IMR-90 (cell line): ENCODE measurements around the gene DGKZ. TPM values are rescaled to one million over a fixed set of nuclear protein-coding genes. Genes with fewer than 3 reads are reported as not detected.

Source experiments
- ATAC-seq: fragments of 200-7000 bp; cut with Tn5 transposase; 2 replicates; pipeline ENCODE4 v1.9.1; 2020; ENCODE audit warnings: low read depth, mild to moderate bottlenecking, moderate library complexity
- Bru-seq: library from RNA; stranded (reverse); fragments of 400-500 nt; gene quantifications from one replicate; lab custom pipeline; 2021; lab: Mats Ljungman, UMichigan
- BruChase-seq, 2 experiments: library from RNA; stranded (reverse); fragments of 400-500 nt; gene quantifications; one replicate each; lab custom pipeline; 2021; lab: Mats Ljungman, UMichigan
- BruUV-seq: library from RNA; stranded (reverse); fragments of 400-500 nt; replicated peaks from 2 replicates; lab custom pipeline; 2021; lab: Mats Ljungman, UMichigan
- CTCF ChIA-PET: fragments of 300-600 bp; formaldehyde crosslinking; extraction: SDS; loops from one replicate; lab custom pipeline; 2021; ENCODE audit warnings: antibody characterized with exemption; lab: Yijun Ruan, JAX
- POLR2A ChIA-PET: fragments of 300-600 bp; sonication (Branson Sonifier 250); formaldehyde crosslinking; loops from one replicate; lab custom pipeline; 2022; ENCODE audit warnings: antibody characterized with exemption; ENCODE audit not compliant: unreplicated experiment; lab: Charles Lee
- DNase-seq: peaks from one replicate; pipeline ENCODE4 v3.0.0; 2013
- H2AFZ ChIP-seq: replicated peaks from 2 replicates; pipeline ENCODE3; 2013; ENCODE audit warnings: low read length, mild to moderate bottlenecking; ENCODE audit not compliant: poor library complexity
- H2AK5ac ChIP-seq: 2 replicates; pipeline ENCODE4 v1.6.1; 2013; ENCODE audit warnings: low read depth, low read length, inconsistent platforms
- H2AK9ac ChIP-seq: replicated peaks from 2 replicates; pipeline ENCODE3; 2013; ENCODE audit warnings: mild to moderate bottlenecking, low read depth, low read length, moderate library complexity; ENCODE audit not compliant: poor library complexity
- H2BK120ac ChIP-seq: 2 replicates; pipeline ENCODE4 v1.6.1; 2013; ENCODE audit warnings: low read depth, low read length, inconsistent platforms
- H2BK15ac ChIP-seq: 3 replicates; pipeline ENCODE4 v1.6.1; 2013; ENCODE audit warnings: low read depth, low read length, inconsistent platforms
- H2BK20ac ChIP-seq: 2 replicates; pipeline ENCODE4 v1.6.1; 2013; ENCODE audit warnings: low read depth, mild to moderate bottlenecking, inconsistent platforms, low read length, moderate library complexity
- H2BK5ac ChIP-seq: 2 replicates; pipeline ENCODE4 v1.6.1; 2013; ENCODE audit warnings: mild to moderate bottlenecking, low read depth, low read length, inconsistent platforms; ENCODE audit not compliant: poor library complexity, severe bottlenecking
- H3K14ac ChIP-seq: replicated peaks from 2 replicates; pipeline ENCODE4 v1.6.1; 2013; ENCODE audit warnings: low read depth, low read length, inconsistent platforms
- H3K18ac ChIP-seq: 2 replicates; pipeline ENCODE4 v1.6.1; 2013; ENCODE audit warnings: low read depth, low read length, control low read depth
- H3K23ac ChIP-seq: 2 replicates; pipeline ENCODE4 v1.6.1; 2013; ENCODE audit warnings: low read depth, low read length, inconsistent platforms
- H3K27ac ChIP-seq: 2 replicates; pipeline ENCODE4 v1.5.1; 2013; ENCODE audit warnings: mild to moderate bottlenecking, control low read depth, low read length; ENCODE audit not compliant: insufficient read depth
- H3K27me3 ChIP-seq: 2 replicates; pipeline ENCODE4 v1.6.1; 2013; ENCODE audit warnings: low read length; ENCODE audit not compliant: control insufficient read depth, insufficient read depth
- H3K36me3 ChIP-seq: 2 replicates; pipeline ENCODE4 v1.6.1; 2013; ENCODE audit warnings: low read length, mixed read lengths; ENCODE audit not compliant: control insufficient read depth, insufficient read depth
- H3K4ac ChIP-seq: 2 replicates; pipeline ENCODE4 v1.6.1; 2013; ENCODE audit warnings: low read depth, low read length, inconsistent platforms
- H3K4me1 ChIP-seq: 2 replicates; pipeline ENCODE4 v1.6.1; 2013; ENCODE audit warnings: low read length, mixed read lengths; ENCODE audit not compliant: control insufficient read depth, insufficient read depth
- H3K4me2 ChIP-seq: 2 replicates; pipeline ENCODE4 v1.6.1; 2013; ENCODE audit warnings: low read depth, mild to moderate bottlenecking, control low read depth, low read length, moderate library complexity
- H3K4me3 ChIP-seq: 2 replicates; pipeline ENCODE4 v1.5.1; 2013; ENCODE audit warnings: low read depth, mild to moderate bottlenecking, control low read depth, low read length, moderate library complexity; ENCODE audit not compliant: insufficient read depth
- H3K56ac ChIP-seq: 2 replicates; pipeline ENCODE4 v1.6.1; 2013; ENCODE audit warnings: low read length, inconsistent platforms; ENCODE audit not compliant: insufficient read depth; ENCODE audit errors: extremely low read depth
- H3K79me1 ChIP-seq, 2 experiments: 2 replicates each; pipeline ENCODE4 v1.6.1; 2013; ENCODE audit warnings: low read length in 2 of 2, inconsistent platforms in 1 of 2, low read depth in 1 of 2
- H3K9ac ChIP-seq: 2 replicates; pipeline ENCODE4 v1.6.1; 2013; ENCODE audit warnings: low read depth, low read length, control low read depth
- H3K9me1 ChIP-seq: 2 replicates; pipeline ENCODE4 v1.6.1; 2013; ENCODE audit warnings: low read length, inconsistent platforms; ENCODE audit not compliant: insufficient read depth
- H3K9me3 ChIP-seq: 2 replicates; pipeline ENCODE4 v1.6.1; 2013; ENCODE audit warnings: low read length; ENCODE audit not compliant: control insufficient read depth, insufficient read depth
- H4K20me1 ChIP-seq: 2 replicates; pipeline ENCODE4 v1.6.1; 2013; ENCODE audit warnings: low read length, inconsistent platforms; ENCODE audit not compliant: insufficient read depth
- H4K5ac ChIP-seq: 2 replicates; pipeline ENCODE4 v1.6.1; 2013; ENCODE audit warnings: mild to moderate bottlenecking, low read depth, low read length, control low read depth
- H4K8ac ChIP-seq, 2 experiments: 2 replicates each; pipeline ENCODE4 v1.6.1; 2013; ENCODE audit warnings: low read depth in 2 of 2, low read length in 2 of 2, control low read depth in 1 of 2, inconsistent platforms in 1 of 2
- H4K91ac ChIP-seq: 2 replicates; pipeline ENCODE4 v1.6.1; 2013; ENCODE audit warnings: low read depth, low read length, inconsistent platforms; ENCODE audit not compliant: insufficient read depth
- BHLHE40 ChIP-seq: fragments of 150-350 bp; IDR thresholded peaks from 2 replicates; pipeline ENCODE4 v1.6.1; 2016; ENCODE audit warnings: mild to moderate bottlenecking, low read depth, low read length
- MAFK ChIP-seq: IDR thresholded peaks from 2 replicates; pipeline ENCODE4 v1.6.1; 2012; ENCODE audit warnings: low read depth, low read length, improper control_type of control experiment
- MAZ ChIP-seq: IDR thresholded peaks from 2 replicates; pipeline ENCODE4 v1.6.1; 2012; ENCODE audit warnings: low read depth, mild to moderate bottlenecking, low read length, improper control_type of control experiment, moderate library complexity, borderline replicate concordance
- MXI1 ChIP-seq: IDR thresholded peaks from 2 replicates; pipeline ENCODE4 v1.6.1; 2012; ENCODE audit warnings: low read depth, mild to moderate bottlenecking, low read length, moderate library complexity, borderline replicate concordance
- RAD21 ChIP-seq: IDR thresholded peaks from 2 replicates; pipeline ENCODE4 v1.6.1; 2012; ENCODE audit warnings: low read length, improper control_type of control experiment
- SMC3 ChIP-seq: fragments of 150-350 bp; IDR thresholded peaks from 2 replicates; pipeline ENCODE4 v1.6.1; 2016; ENCODE audit warnings: low read depth, mild to moderate bottlenecking, antibody characterized with exemption, low read length, moderate library complexity
- WGBS, 2 experiments: methylation state at CpG; one replicate each; pipeline versions ENCODE4 v1.1.5 to v1.1.7; 2013; ENCODE audit warnings: missing lambda C conversion rate in 2 of 2; ENCODE audit not compliant: insufficient read length in 1 of 2; ENCODE audit errors: extremely low coverage in 2 of 2; 5-methylcytosine and 5-hydroxymethylcytosine counted together
- dilution Hi-C: fragments of 300-500 bp; cut with HindIII; formaldehyde crosslinking; loops from one replicate; pipeline ENCODE4 v1.14.3; 2018; ENCODE audit warnings: low sequenced_read_pairs; ENCODE audit not compliant: unreplicated experiment
- in situ Hi-C: fragments of 300-500 bp; cut with MboI; formaldehyde crosslinking; loops from 3 replicates; pipeline ENCODE4 v1.14.3; 2019; ENCODE audit warnings: low sequenced_read_pairs, inconsistent platforms, mixed read lengths
- intact Hi-C: fragments of 100-400 bp; cut with micrococcal nuclease; formaldehyde crosslinking; loops from 2 replicates; pipeline ENCODE4 v1.10.0; 2022
- long read RNA-seq: library from polyadenylated mRNA; unstranded; transcript quantifications from one replicate; pipeline ENCODE4 v2.0.0, GENCODE V29; 2021; ENCODE audit not compliant: unreplicated experiment
- polyA plus RNA-seq, 3 experiments: library from polyadenylated mRNA; depleted of rRNA; stranded (reverse); fragments of >200 nt; gene quantifications; 2 replicates each; pipeline ENCODE4 v1.2.3, GENCODE V29; 2012; ENCODE audit warnings: low replicate concordance in 1 of 3
- total RNA-seq: library from RNA; depleted of rRNA; stranded (reverse); fragments of >200 nt; gene quantifications from 2 replicates; pipeline ENCODE4 v1.2.3, GENCODE V29; 2012; rRNA removed
- TF ChIP-seq, protein P1 (sequence below): conservative IDR thresholded peaks from 2 replicates; pipeline ENCODE4 v1.5.1; 2012; ENCODE audit warnings: mild to moderate bottlenecking, low read depth, low read length, improper control_type of control experiment
- TF ChIP-seq, protein P2 (sequence below): fragments of 150-350 bp; IDR thresholded peaks from 2 replicates; pipeline ENCODE4 v1.6.1; 2017; ENCODE audit warnings: mild to moderate bottlenecking, antibody characterized with exemption, low read length, low read depth

Gene DGKZ, protein sequence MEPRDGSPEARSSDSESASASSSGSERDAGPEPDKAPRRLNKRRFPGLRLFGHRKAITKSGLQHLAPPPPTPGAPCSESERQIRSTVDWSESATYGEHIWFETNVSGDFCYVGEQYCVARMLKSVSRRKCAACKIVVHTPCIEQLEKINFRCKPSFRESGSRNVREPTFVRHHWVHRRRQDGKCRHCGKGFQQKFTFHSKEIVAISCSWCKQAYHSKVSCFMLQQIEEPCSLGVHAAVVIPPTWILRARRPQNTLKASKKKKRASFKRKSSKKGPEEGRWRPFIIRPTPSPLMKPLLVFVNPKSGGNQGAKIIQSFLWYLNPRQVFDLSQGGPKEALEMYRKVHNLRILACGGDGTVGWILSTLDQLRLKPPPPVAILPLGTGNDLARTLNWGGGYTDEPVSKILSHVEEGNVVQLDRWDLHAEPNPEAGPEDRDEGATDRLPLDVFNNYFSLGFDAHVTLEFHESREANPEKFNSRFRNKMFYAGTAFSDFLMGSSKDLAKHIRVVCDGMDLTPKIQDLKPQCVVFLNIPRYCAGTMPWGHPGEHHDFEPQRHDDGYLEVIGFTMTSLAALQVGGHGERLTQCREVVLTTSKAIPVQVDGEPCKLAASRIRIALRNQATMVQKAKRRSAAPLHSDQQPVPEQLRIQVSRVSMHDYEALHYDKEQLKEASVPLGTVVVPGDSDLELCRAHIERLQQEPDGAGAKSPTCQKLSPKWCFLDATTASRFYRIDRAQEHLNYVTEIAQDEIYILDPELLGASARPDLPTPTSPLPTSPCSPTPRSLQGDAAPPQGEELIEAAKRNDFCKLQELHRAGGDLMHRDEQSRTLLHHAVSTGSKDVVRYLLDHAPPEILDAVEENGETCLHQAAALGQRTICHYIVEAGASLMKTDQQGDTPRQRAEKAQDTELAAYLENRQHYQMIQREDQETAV
- 43.0 and 46.8 TPM in 2 replicates for total RNA-seq
- polyA plus RNA-seq (2012; rRNA removed): 62.0 and 68.0 TPM in 2 replicates
- polyA plus RNA-seq (2012; cell fraction: cytosol; rRNA removed): 52.8 and 75.7 TPM in 2 replicates
- polyA plus RNA-seq (2012; cell fraction: nucleus; rRNA removed; ENCODE audit: low replicate concordance): 126 and 364 TPM in 2 replicates
- Bru-seq, nascent RNA: percentile 56 among the genes with signal in this experiment
- percentile 69 among the genes with signal in this experiment for BruChase-seq, experiment 1, labeled RNA remaining after a 6-hour chase
- BruChase-seq, experiment 2, labeled RNA remaining after a 2-hour chase: percentile 64 among the genes with signal in this experiment
- long read RNA-seq, partial matches to known transcripts: 17 of 28 reads
- long read RNA-seq, other reads (novel, unspliced or antisense): 7 of 28 reads

DNA sequence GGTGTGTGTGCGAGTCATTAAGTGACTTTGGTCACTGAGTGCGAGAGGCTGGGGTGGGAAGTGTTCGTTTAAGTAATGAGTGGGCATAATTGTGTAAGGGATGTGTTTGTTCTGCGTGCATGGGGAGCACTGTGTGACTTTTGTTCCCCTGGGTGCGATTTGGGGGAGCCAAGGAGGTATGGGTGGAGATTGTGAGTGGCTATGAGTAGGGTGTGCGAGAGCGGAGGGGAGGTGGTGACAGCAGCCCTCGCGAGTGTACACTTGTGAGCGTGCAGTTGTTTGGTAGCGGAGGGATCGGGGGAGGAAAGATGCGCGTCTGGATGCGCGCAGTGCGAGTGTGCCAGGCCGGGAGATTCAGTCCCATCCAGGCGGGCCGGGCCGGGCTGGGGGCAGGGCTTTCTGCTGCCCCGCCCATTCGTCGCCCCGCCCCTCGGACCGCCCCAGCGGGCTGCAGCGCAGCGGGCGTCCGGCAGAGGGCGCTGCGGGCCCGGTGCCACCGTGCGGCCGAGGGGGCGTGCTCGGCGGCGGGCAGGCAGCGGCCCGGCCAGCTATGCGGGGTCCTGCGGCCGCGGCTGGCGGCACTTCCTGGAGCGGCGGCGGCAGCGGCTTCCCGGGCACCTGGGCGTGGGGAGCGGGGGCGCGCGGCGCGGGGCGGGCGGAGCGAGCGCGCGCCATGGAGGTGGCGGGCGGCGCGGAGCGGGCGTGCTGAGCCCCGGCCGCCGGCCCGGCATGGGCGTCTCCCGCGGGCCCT, at the start of gene DGKZ:
TSS of gene DGKZ (plus strand) at position 578 of the 751 bp plus-strand sequence. CDS start 197 bp downstream, outside the sequence.
- in situ Hi-C loops: no loop called here
- H3K79me1 ChIP-seq: peaks cover 21 to 48% of the 10 kb centered on the region in 2 experiments
- ChIA-PET CTCF (interaction anchor here (0.6 to 1.0 kb wide), 4 partner anchors 14 to 320 kb away, joined by 5 to 6 read pairs (median 6); no protein-coding TSS in a partner anchor), POLR2A (no interaction called here)
- peaks cover 8% of the 10 kb centered on the region for H3K9me1 ChIP-seq
- peak within 1 kb of the TSS; percentile 25 for H4K5ac ChIP-seq
- H3K18ac ChIP-seq: no peak within 1 kb of the TSS
- peak within 1 kb of the TSS; percentile 98 for H2AK9ac ChIP-seq
- peak within 1 kb of the TSS; percentile 96 for H3K23ac ChIP-seq
- no peak within 1 kb of the TSS for H2BK20ac ChIP-seq
- DNase-seq: peak; percentile 74
- H3K4me2 ChIP-seq: peak within 1 kb of the TSS; percentile 99
- intact Hi-C loops: no loop called here
- H3K14ac ChIP-seq: peak within 1 kb of the TSS; percentile 91
- peak within 1 kb of the TSS; percentile 49 for H3K56ac ChIP-seq
- peak within 1 kb of the TSS; percentile 26; the same call in 1 of the 2 replicates for H2BK120ac ChIP-seq
- peak within 1 kb of the TSS; percentile 78 for H3K4ac ChIP-seq
- H3K9me3 ChIP-seq: no peaks in the 10 kb centered on the region
- no peaks in the 10 kb centered on the region for H3K36me3 ChIP-seq
- H2BK5ac ChIP-seq: no peak within 1 kb of the TSS
- WGBS, 2 experiments: 16% methylated on average over 37 of the region's 80 CpGs; no CpG with 5 or more reads in 1 of the 2 experiments
- peaks cover 6% of the 10 kb centered on the region; the same call in 1 of the 2 replicates for H3K27me3 ChIP-seq
- peak within 1 kb of the TSS; percentile 98 for H2AFZ ChIP-seq
- peak within 1 kb of the TSS; percentile 19; the same call in 1 of the 2 replicates for H3K27ac ChIP-seq
- dilution Hi-C loops: no loop called here
- H4K8ac ChIP-seq: peak within 1 kb of the TSS; percentile 9 to 93; a peak in 2 of 4 replicates
- H2BK15ac ChIP-seq: peak within 1 kb of the TSS; percentile 20; the same call in 1 of the 3 replicates
- peak within 1 kb of the TSS; percentile 47 for H2AK5ac ChIP-seq
- peak within 1 kb of the TSS; percentile 98 for H3K4me3 ChIP-seq
- peaks cover 25% of the 10 kb centered on the region for H4K20me1 ChIP-seq
- peak within 1 kb of the TSS; percentile 41 for H4K91ac ChIP-seq
- BruUV-seq: no TSS peak
- peak within 1 kb of the TSS; percentile 81 for H3K9ac ChIP-seq
- H3K4me1 ChIP-seq: peaks cover 14% of the 10 kb centered on the region
- peak; percentile 94 for ATAC-seq
- TF ChIP-seq MAZ (peak; percentile 90; the same call in 1 of the 2 replicates), BHLHE40 (0 out of 2 replicates have a peak, but pooled peaks have one; percentile 24), MAFK (no peak), RAD21 (peak; percentile 65), SMC3 (peak; percentile 66), MXI1 (peak; percentile 72; the same call in 1 of the 2 replicates)
- TF ChIP-seq, protein P1, sequence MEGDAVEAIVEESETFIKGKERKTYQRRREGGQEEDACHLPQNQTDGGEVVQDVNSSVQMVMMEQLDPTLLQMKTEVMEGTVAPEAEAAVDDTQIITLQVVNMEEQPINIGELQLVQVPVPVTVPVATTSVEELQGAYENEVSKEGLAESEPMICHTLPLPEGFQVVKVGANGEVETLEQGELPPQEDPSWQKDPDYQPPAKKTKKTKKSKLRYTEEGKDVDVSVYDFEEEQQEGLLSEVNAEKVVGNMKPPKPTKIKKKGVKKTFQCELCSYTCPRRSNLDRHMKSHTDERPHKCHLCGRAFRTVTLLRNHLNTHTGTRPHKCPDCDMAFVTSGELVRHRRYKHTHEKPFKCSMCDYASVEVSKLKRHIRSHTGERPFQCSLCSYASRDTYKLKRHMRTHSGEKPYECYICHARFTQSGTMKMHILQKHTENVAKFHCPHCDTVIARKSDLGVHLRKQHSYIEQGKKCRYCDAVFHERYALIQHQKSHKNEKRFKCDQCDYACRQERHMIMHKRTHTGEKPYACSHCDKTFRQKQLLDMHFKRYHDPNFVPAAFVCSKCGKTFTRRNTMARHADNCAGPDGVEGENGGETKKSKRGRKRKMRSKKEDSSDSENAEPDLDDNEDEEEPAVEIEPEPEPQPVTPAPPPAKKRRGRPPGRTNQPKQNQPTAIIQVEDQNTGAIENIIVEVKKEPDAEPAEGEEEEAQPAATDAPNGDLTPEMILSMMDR: peak; percentile 98
- TF ChIP-seq, protein P2, sequence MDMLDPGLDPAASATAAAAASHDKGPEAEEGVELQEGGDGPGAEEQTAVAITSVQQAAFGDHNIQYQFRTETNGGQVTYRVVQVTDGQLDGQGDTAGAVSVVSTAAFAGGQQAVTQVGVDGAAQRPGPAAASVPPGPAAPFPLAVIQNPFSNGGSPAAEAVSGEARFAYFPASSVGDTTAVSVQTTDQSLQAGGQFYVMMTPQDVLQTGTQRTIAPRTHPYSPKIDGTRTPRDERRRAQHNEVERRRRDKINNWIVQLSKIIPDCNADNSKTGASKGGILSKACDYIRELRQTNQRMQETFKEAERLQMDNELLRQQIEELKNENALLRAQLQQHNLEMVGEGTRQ: no peak
